Naive B cell (primary cell): Measurements from ENCODE around the gene PPP1CB. TPM values are rescaled to one million over a fixed set of nuclear protein-coding genes. Genes with fewer than 3 reads are reported as not detected.

ENCODE experiments used
- ATAC-seq, 2 donors: fragments of 150-1000 bp; cut with Tn5 transposase; 2 replicates each; pipeline ENCODE4 v1.10.0; 2021; ENCODE audit warnings: low read depth in 2 of 2, mild to moderate bottlenecking in 2 of 2, moderate library complexity in 2 of 2
- DNase-seq: peaks from one replicate; pipeline ENCODE4 v3.0.0; 2022
- H3K27ac Mint-ChIP-seq, 6 donors: one replicate each; pipeline ENCODE4 v1.8.0; 2020 to 2022; ENCODE audit warnings: mild to moderate bottlenecking in 6 of 6, mixed read lengths in 6 of 6, moderate library complexity in 5 of 6, inconsistent platforms in 2 of 6
- H3K27me3 Mint-ChIP-seq, 3 donors: one replicate each; pipeline ENCODE4 v1.8.0; 2021 to 2022; ENCODE audit warnings: mixed read lengths in 3 of 3, mild to moderate bottlenecking in 1 of 3
- H3K36me3 Mint-ChIP-seq, 2 donors: one replicate each; pipeline ENCODE4 v1.8.0; 2020 to 2022; ENCODE audit warnings: mixed read lengths in 2 of 2, inconsistent platforms in 1 of 2, mild to moderate bottlenecking in 1 of 2
- H3K4me1 Mint-ChIP-seq, 3 donors: one replicate each; pipeline ENCODE4 v1.8.0; 2020 to 2022; ENCODE audit warnings: mixed read lengths in 3 of 3, inconsistent platforms in 1 of 3, mild to moderate bottlenecking in 1 of 3, moderate library complexity in 1 of 3
- H3K4me3 Mint-ChIP-seq, 8 donors: one replicate each; pipeline ENCODE4 v1.8.0; 2020 to 2022; ENCODE audit warnings: mild to moderate bottlenecking in 8 of 8, mixed read lengths in 8 of 8, moderate library complexity in 8 of 8, inconsistent platforms in 2 of 8
- H3K9me3 Mint-ChIP-seq, 7 donors: one replicate each; pipeline ENCODE4 v1.8.0; 2020 to 2022; ENCODE audit warnings: mixed read lengths in 7 of 7, mild to moderate bottlenecking in 5 of 7, inconsistent platforms in 2 of 7, moderate library complexity in 1 of 7
- polyA plus RNA-seq, 6 donors: library from polyadenylated mRNA; unstranded; fragments of 300-500 nt; fragmentation: Illumina TruSeq; gene quantifications; one replicate each; pipeline ENCODE4 v1.2.3, GENCODE V29; 2021; ENCODE audit warnings: low read depth in 6 of 6

The PPP1CB gene
- polyA plus RNA-seq, 6 donors from 2014 or later, result 62.4 to 93.3 (median 86.9) TPM

- DNase-seq (peak; percentile 70), ATAC-seq (peak; percentile 90 to 92)
- Mint-ChIP-seq H3K36me3 (peaks cover 0 to 7% of the 10 kb centered on the region in 2 donors), H3K27me3 (no peaks in the 10 kb centered on the region), H3K9me3 (peaks cover 0 to 3% (median 0%) of the 10 kb centered on the region in 7 donors), H3K27ac (peak within 1 kb of the TSS in 5 of 6 donors; percentile 28 to 89 (median 61)), H3K4me3 (peak within 1 kb of the TSS; percentile 77 to 90 (median 86)), H3K4me1 (peaks cover 7 to 10% (median 7%) of the 10 kb centered on the region in 3 donors)
These were observed 59.0 kb downstream of the PPP1CB start, which contains the start of gene SPDYA for GRCh38 chr2:28810384-28811285. Gene SPDYA, plus strand, starts transcription at chr2:28810834. Its CDS starts 5,181 bp downstream, at chr2:28816015.

- DNase-seq (no peak), ATAC-seq (no peak)
- H3K9me3 Mint-ChIP-seq, result no peaks in the 10 kb centered on the region
- H3K4me3 Mint-ChIP-seq, result no peak overlapping the region
- H3K27ac Mint-ChIP-seq, result no peak overlapping the region
- H3K27me3 Mint-ChIP-seq, result no peaks in the 10 kb centered on the region
- no peaks in the 10 kb centered on the region for H3K4me1 Mint-ChIP-seq
- H3K36me3 Mint-ChIP-seq, result no peaks in the 10 kb centered on the region
These were observed 66.4 kb downstream of the PPP1CB start for GRCh38 chr2:28818053-28818452.

- H3K27ac Mint-ChIP-seq, result no peak overlapping the region
- no peak overlapping the region for H3K4me3 Mint-ChIP-seq
- DNase-seq (peak; percentile 55), ATAC-seq (peak; percentile 61 to 66)
- no peaks in the 10 kb centered on the region for H3K4me1 Mint-ChIP-seq
- H3K36me3 Mint-ChIP-seq, result no peaks in the 10 kb centered on the region
- no peaks in the 10 kb centered on the region for H3K27me3 Mint-ChIP-seq
- no peaks in the 10 kb centered on the region for H3K9me3 Mint-ChIP-seq
These were observed 69.8 kb downstream of the PPP1CB start for GRCh38 chr2:28821295-28821958.

- H3K4me1 Mint-ChIP-seq, result no peaks in the 10 kb centered on the region
- H3K27me3 Mint-ChIP-seq, result no peaks in the 10 kb centered on the region
- no peak for ATAC-seq
- H3K4me3 Mint-ChIP-seq, result no peak overlapping the region
- H3K36me3 Mint-ChIP-seq, result no peaks in the 10 kb centered on the region
- no peak for DNase-seq
- H3K9me3 Mint-ChIP-seq, result no peaks in the 10 kb centered on the region
- no peak overlapping the region for H3K27ac Mint-ChIP-seq
These were observed 70.4 kb downstream of the PPP1CB start for GRCh38 chr2:28822036-28822435.

- no peak overlapping the region for H3K4me3 Mint-ChIP-seq
- no peaks in the 10 kb centered on the region for H3K27me3 Mint-ChIP-seq
- no peaks in the 10 kb centered on the region for H3K4me1 Mint-ChIP-seq
- no peaks in the 10 kb centered on the region for H3K36me3 Mint-ChIP-seq
- no peak for ATAC-seq
- H3K9me3 Mint-ChIP-seq, result no peaks in the 10 kb centered on the region
- no peak for DNase-seq
- H3K27ac Mint-ChIP-seq, result no peak overlapping the region
These were observed 72.6 kb downstream of the PPP1CB start for GRCh38 chr2:28824207-28824606.

- Mint-ChIP-seq H3K4me1 (no peaks in the 10 kb centered on the region), H3K4me3 (no peak overlapping the region), H3K27me3 (no peaks in the 10 kb centered on the region), H3K27ac (no peak overlapping the region), H3K9me3 (no peaks in the 10 kb centered on the region), H3K36me3 (no peaks in the 10 kb centered on the region)
- ATAC-seq (no peak), DNase-seq (no peak)
These were observed 73.2 kb downstream of the PPP1CB start for GRCh38 chr2:28824870-28825269.

GRCh38 chr2:28828382-28828781 is 76.8 kb downstream of the PPP1CB start:
- H3K36me3 Mint-ChIP-seq, result no peaks in the 10 kb centered on the region
- H3K4me3 Mint-ChIP-seq, result no peak overlapping the region
- no peaks in the 10 kb centered on the region for H3K4me1 Mint-ChIP-seq
- ATAC-seq (no peak), DNase-seq (no peak)
- no peaks in the 10 kb centered on the region for H3K9me3 Mint-ChIP-seq
- no peaks in the 10 kb centered on the region for H3K27me3 Mint-ChIP-seq
- peak overlapping the region in 1 of 6 donors; percentile 61 for H3K27ac Mint-ChIP-seq

GRCh38 chr2:28833740-28834470 is 82.3 kb downstream of the PPP1CB start:
- ATAC-seq, result no peak
- Mint-ChIP-seq H3K4me3 (no peak overlapping the region), H3K4me1 (no peaks in the 10 kb centered on the region), H3K27ac (no peak overlapping the region), H3K36me3 (no peaks in the 10 kb centered on the region), H3K27me3 (no peaks in the 10 kb centered on the region), H3K9me3 (peaks cover 0 to 4% (median 0%) of the 10 kb centered on the region in 7 donors)
- DNase-seq, result no peak

- ATAC-seq (no peak), DNase-seq (no peak)
- Mint-ChIP-seq H3K9me3 (peaks cover 0 to 4% (median 0%) of the 10 kb centered on the region in 7 donors), H3K4me3 (no peak overlapping the region), H3K36me3 (no peaks in the 10 kb centered on the region), H3K27me3 (no peaks in the 10 kb centered on the region), H3K27ac (no peak overlapping the region), H3K4me1 (no peaks in the 10 kb centered on the region)
These were observed 84.2 kb downstream of the PPP1CB start for GRCh38 chr2:28835781-28836180.

- no peaks in the 10 kb centered on the region for H3K4me1 Mint-ChIP-seq
- no peaks in the 10 kb centered on the region for H3K27me3 Mint-ChIP-seq
- H3K27ac Mint-ChIP-seq, result peak overlapping the region in 1 of 6 donors; percentile 61
- peaks cover 0 to 3% (median 0%) of the 10 kb centered on the region in 7 donors for H3K9me3 Mint-ChIP-seq
- ATAC-seq, result no peak
- no peak overlapping the region for H3K4me3 Mint-ChIP-seq
- no peak for DNase-seq
- no peaks in the 10 kb centered on the region for H3K36me3 Mint-ChIP-seq
These were observed 87.3 kb downstream of the PPP1CB start for GRCh38 chr2:28838971-28839370.

GRCh38 chr2:28842042-28842441 is 90.4 kb downstream of the PPP1CB start:
- Mint-ChIP-seq H3K27me3 (no peaks in the 10 kb centered on the region), H3K4me3 (no peak overlapping the region), H3K9me3 (no peaks in the 10 kb centered on the region), H3K36me3 (no peaks in the 10 kb centered on the region), H3K4me1 (no peaks in the 10 kb centered on the region), H3K27ac (no peak overlapping the region)
- DNase-seq, result no peak
- ATAC-seq, result no peak
